ENCODE results near the gene XRN2. TPM values are rescaled to one million over a fixed set of nuclear protein-coding genes. Genes with fewer than 3 reads are reported as not detected.

The XRN2 gene
- total RNA-seq, 1 donor, result 125 TPM

DNA sequence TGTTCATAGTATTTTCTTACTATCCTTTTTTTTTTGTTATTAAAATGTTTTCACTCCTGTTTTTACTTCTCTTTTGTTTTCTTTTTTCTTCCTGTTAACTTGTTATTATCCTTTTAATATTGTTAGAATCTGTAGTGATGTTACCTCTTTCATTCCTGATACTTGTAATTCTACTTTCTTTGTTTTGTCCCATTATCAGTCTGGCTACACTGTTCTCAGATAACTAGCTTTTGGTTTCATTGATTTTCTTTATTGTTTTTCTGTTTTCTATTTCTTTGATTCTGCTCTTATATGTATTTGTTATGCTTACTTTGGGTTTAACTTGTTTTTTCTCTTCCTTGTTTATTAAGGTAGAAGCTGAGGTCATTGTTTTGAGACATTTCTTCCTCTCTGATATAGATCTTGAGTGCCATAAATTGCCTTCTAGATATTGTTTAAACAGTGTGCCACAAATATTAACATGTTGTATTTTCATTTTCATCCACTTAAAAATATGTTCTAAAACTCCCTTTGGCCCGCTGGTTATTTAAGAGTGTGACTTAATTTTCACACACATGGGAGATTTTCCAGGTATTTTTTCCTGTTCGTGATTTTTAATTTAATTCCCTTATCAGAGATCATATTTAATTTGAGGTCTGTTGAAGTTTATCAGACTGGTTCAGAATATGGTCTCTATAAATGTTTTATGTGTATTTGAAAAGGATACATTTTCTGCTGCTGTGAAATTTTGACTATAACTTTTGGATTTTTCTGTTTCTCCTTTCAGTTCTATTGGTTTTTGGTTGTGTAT lies 6.7 kb downstream of the XRN2 start:
- TF ChIP-seq, protein P1, sequence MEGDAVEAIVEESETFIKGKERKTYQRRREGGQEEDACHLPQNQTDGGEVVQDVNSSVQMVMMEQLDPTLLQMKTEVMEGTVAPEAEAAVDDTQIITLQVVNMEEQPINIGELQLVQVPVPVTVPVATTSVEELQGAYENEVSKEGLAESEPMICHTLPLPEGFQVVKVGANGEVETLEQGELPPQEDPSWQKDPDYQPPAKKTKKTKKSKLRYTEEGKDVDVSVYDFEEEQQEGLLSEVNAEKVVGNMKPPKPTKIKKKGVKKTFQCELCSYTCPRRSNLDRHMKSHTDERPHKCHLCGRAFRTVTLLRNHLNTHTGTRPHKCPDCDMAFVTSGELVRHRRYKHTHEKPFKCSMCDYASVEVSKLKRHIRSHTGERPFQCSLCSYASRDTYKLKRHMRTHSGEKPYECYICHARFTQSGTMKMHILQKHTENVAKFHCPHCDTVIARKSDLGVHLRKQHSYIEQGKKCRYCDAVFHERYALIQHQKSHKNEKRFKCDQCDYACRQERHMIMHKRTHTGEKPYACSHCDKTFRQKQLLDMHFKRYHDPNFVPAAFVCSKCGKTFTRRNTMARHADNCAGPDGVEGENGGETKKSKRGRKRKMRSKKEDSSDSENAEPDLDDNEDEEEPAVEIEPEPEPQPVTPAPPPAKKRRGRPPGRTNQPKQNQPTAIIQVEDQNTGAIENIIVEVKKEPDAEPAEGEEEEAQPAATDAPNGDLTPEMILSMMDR (IDR thresholded peaks at IDR 0.05; ENCODE audit: extremely low read depth, low read depth, low read length), result no peak
- Histone ChIP-seq H3K9me3 (ENCODE audit: low read depth, low read length) (no peaks in the 10 kb centered on the region), H2AFZ (ENCODE audit: low read length) (no peak overlapping the region), H3K27ac (ENCODE audit: low read depth, low read length) (no peak overlapping the region), H3K4me3 (ENCODE audit: insufficient read depth, low read length) (no peak overlapping the region), H3K4me1 (ENCODE audit: insufficient read depth, low read length) (peaks cover 10% of the 10 kb centered on the region), H4K20me1 (ENCODE audit: insufficient read depth, low read length) (peaks cover 50% of the 10 kb centered on the region), H3K36me3 (ENCODE audit: insufficient read depth, low read length) (peaks cover 5% of the 10 kb centered on the region), H3K79me2 (ENCODE audit: insufficient read depth, low read length) (peaks cover 95% of the 10 kb centered on the region), H3K4me2 (ENCODE audit: insufficient read depth, low read length) (no peak overlapping the region), H3K27me3 (ENCODE audit: insufficient read depth, low read length) (no peaks in the 10 kb centered on the region)
- DNase-seq (ENCODE audit: insufficient read length, low spot score, missing footprints), result no peak

DNA sequence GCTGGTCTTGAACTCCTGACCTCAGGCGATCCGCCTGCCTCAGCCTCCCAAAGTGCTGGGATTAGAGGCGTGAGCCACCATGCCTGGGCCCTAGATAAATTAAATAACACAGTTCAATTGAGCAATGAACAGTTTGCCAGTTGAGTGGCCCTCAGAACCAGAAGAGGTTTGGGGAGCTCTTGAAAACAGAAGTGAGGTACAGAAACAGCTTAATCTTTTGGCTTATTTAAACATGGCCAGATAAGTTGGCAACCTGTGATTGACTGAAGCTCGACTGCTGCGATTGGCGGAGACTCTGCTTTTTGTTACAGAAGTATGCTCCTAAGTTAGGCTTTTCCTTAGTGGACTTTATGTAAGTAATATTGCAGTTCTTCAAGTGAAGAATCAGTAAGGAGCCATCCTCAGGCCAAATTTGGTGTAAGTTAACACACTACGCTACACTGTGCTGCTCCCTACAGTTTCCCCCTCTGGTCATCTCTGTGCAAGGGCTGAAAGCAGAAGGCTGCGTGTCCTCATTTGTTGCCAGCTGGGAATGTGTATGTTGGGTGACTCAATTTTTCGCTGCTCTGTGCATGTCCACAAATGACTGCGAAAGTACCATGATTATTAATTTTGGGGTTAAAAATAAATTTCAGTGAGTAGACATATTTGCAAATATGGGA lies 9.8 kb downstream of the XRN2 start:
- TF ChIP-seq, protein P1 (IDR thresholded peaks at IDR 0.05; ENCODE audit: extremely low read depth, low read depth, low read length), result no peak
- Histone ChIP-seq H3K36me3 (ENCODE audit: insufficient read depth, low read length) (peaks cover 5% of the 10 kb centered on the region), H3K27ac (ENCODE audit: low read depth, low read length) (no peak overlapping the region), H3K4me2 (ENCODE audit: insufficient read depth, low read length) (no peak overlapping the region), H2AFZ (ENCODE audit: low read length) (no peak overlapping the region), H3K4me3 (ENCODE audit: insufficient read depth, low read length) (no peak overlapping the region), H3K27me3 (ENCODE audit: insufficient read depth, low read length) (no peaks in the 10 kb centered on the region), H3K9me3 (ENCODE audit: low read depth, low read length) (no peaks in the 10 kb centered on the region), H4K20me1 (ENCODE audit: insufficient read depth, low read length) (peaks cover 69% of the 10 kb centered on the region), H3K79me2 (ENCODE audit: insufficient read depth, low read length) (peaks cover 99% of the 10 kb centered on the region), H3K4me1 (ENCODE audit: insufficient read depth, low read length) (peaks cover 13% of the 10 kb centered on the region)
- DNase-seq (ENCODE audit: insufficient read length, low spot score, missing footprints), result no peak

DNA sequence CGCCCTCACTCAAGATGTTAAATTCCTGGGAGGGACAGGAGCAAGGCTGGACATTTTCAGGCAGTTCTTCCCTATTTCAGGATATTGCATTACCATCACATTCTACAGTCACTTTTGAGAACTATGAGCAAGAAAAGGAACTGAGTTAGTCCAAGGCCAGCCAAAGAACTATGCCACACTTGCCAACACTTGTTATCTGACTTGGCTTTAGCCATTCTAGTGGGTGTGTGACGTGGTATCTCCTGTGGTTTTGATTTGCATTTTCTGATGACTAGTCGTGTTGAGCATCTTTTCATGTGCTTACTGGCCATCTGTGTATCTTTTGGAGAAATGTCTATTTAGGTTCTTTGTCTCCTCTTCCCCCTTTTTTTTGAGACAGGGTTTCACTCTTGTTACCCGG lies 12.0 kb downstream of the XRN2 start:
- H2AFZ ChIP-seq (ENCODE audit: low read length), result no peak overlapping the region
- peak overlapping the region; percentile 57 for H3K27ac ChIP-seq (ENCODE audit: low read depth, low read length)
- no peaks in the 10 kb centered on the region for H3K36me3 ChIP-seq (ENCODE audit: insufficient read depth, low read length)
- TF ChIP-seq, protein P1 (IDR thresholded peaks at IDR 0.05; ENCODE audit: extremely low read depth, low read depth, low read length), result no peak
- no peaks in the 10 kb centered on the region for H3K27me3 ChIP-seq (ENCODE audit: insufficient read depth, low read length)
- no peaks in the 10 kb centered on the region for H3K9me3 ChIP-seq (ENCODE audit: low read depth, low read length)
- peaks cover 77% of the 10 kb centered on the region for H4K20me1 ChIP-seq (ENCODE audit: insufficient read depth, low read length)
- H3K4me2 ChIP-seq (ENCODE audit: insufficient read depth, low read length), result peak overlapping the region; percentile 29
- peak; percentile 83 for DNase-seq (ENCODE audit: insufficient read length, low spot score, missing footprints)
- H3K79me2 ChIP-seq (ENCODE audit: insufficient read depth, low read length), result peaks cover 98% of the 10 kb centered on the region
- no peak overlapping the region for H3K4me3 ChIP-seq (ENCODE audit: insufficient read depth, low read length)
- H3K4me1 ChIP-seq (ENCODE audit: insufficient read depth, low read length), result peaks cover 19% of the 10 kb centered on the region

DNA sequence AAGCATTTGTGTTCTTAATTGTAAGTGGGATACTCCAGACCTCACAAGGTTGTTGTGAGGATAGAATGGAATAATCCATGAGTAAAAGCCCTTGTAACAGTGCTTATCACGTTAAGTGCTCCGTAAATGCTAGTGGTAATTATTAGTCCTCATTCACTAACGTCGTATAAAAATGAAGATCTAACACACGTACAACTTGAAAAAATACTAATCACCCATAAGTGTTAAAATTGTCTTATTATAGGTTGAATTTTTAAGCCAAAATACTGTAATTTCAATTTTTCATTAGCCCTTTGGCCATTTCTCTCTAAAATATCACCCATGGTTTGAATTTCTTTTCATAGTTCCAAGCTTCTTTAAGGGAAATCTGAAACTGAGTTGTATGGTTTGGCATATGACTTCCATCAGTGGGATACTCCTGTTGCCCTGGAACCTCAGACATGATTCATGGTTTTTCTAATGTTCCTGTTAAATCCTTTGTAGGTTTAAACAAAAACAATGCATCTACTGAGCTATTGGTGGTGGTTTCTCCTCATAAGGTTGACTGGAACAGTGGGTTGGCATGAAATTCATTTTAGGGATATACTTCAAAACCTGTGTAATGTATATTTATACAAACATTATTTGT lies 19.1 kb downstream of the XRN2 start:
- no peaks in the 10 kb centered on the region for H3K9me3 ChIP-seq (ENCODE audit: low read depth, low read length)
- no peaks in the 10 kb centered on the region for H3K27me3 ChIP-seq (ENCODE audit: insufficient read depth, low read length)
- peaks cover 99% of the 10 kb centered on the region for H3K79me2 ChIP-seq (ENCODE audit: insufficient read depth, low read length)
- H3K27ac ChIP-seq (ENCODE audit: low read depth, low read length), result peak overlapping the region; percentile 10
- H3K4me2 ChIP-seq (ENCODE audit: insufficient read depth, low read length), result no peak overlapping the region
- no peak for DNase-seq (ENCODE audit: insufficient read length, low spot score, missing footprints)
- peaks cover 90% of the 10 kb centered on the region for H4K20me1 ChIP-seq (ENCODE audit: insufficient read depth, low read length)
- H2AFZ ChIP-seq (ENCODE audit: low read length), result no peak overlapping the region
- no peaks in the 10 kb centered on the region for H3K36me3 ChIP-seq (ENCODE audit: insufficient read depth, low read length)
- H3K4me3 ChIP-seq (ENCODE audit: insufficient read depth, low read length), result no peak overlapping the region
- H3K4me1 ChIP-seq (ENCODE audit: insufficient read depth, low read length), result peaks cover 33% of the 10 kb centered on the region
- TF ChIP-seq, protein P1 (IDR thresholded peaks at IDR 0.05; ENCODE audit: extremely low read depth, low read depth, low read length), result no peak

Data from osteoblast (primary cell).